ENCODE results near the gene GMDS.

The GMDS gene

GRCh38 chr6:1758076-1758679, 487.2 kb downstream of the GMDS start:
- TF ChIP-seq ZFP3 (CRISPR knock-in tag; IDR thresholded peaks at IDR 0.05), result no peak
- TF ChIP-seq ISL1 (CRISPR knock-in tag; IDR thresholded peaks at IDR 0.05), result no peak
- TF ChIP-seq ZC3H10 (CRISPR knock-in tag; IDR thresholded peaks at IDR 0.05), result no peak
- no peak for ATAC-seq

GRCh38 chr6:1757131-1757530, 488.3 kb downstream of the GMDS start:
- ATAC-seq, result no peak
- TF ChIP-seq ARNTL (CRISPR knock-in tag; IDR thresholded peaks at IDR 0.05; ENCODE audit: borderline replicate concordance, low read depth), result no peak
- TF ChIP-seq ZNF8 (CRISPR knock-in tag; IDR thresholded peaks at IDR 0.05), result no peak
- TF ChIP-seq OSR1 (CRISPR knock-in tag; IDR thresholded peaks at IDR 0.05), result no peak
- TF ChIP-seq CSDC2 (CRISPR knock-in tag; IDR thresholded peaks at IDR 0.05), result no peak
- TF ChIP-seq CSRNP3 (CRISPR knock-in tag; IDR thresholded peaks at IDR 0.05), result no peak
- no peak for TF ChIP-seq ESRRG (CRISPR knock-in tag; IDR thresholded peaks at IDR 0.05)
- no peak for TF ChIP-seq ZNF565 (CRISPR knock-in tag; conservative IDR thresholded peaks at IDR 0.05; ENCODE audit: low read depth)
- TF ChIP-seq TSHZ2 (CRISPR knock-in tag; IDR thresholded peaks at IDR 0.05), result no peak
- TF ChIP-seq BACH2 (CRISPR knock-in tag; IDR thresholded peaks at IDR 0.05; ENCODE audit: borderline replicate concordance), result no peak
- no peak for TF ChIP-seq TOX (CRISPR knock-in tag; IDR thresholded peaks at IDR 0.05; ENCODE audit: borderline replicate concordance)
- TF ChIP-seq POU6F1 (CRISPR knock-in tag; IDR thresholded peaks at IDR 0.05; ENCODE audit: borderline replicate concordance, low read depth), result no peak
- no peak for TF ChIP-seq GLIS3 (CRISPR knock-in tag; IDR thresholded peaks at IDR 0.05)
- no peak for TF ChIP-seq ISL1 (CRISPR knock-in tag; IDR thresholded peaks at IDR 0.05)
- TF ChIP-seq TCF4 (CRISPR knock-in tag; IDR thresholded peaks at IDR 0.05; ENCODE audit: borderline replicate concordance), result no peak
- TF ChIP-seq SNAI2 (CRISPR knock-in tag; IDR thresholded peaks at IDR 0.05), result no peak
- no peak for TF ChIP-seq ZNF70 (CRISPR knock-in tag; IDR thresholded peaks at IDR 0.05)
- no peak for TF ChIP-seq PPARA (CRISPR knock-in tag; IDR thresholded peaks at IDR 0.05; ENCODE audit: borderline replicate concordance)

GRCh38 chr6:1756472-1757129, 488.8 kb downstream of the GMDS start:
- no peak for ATAC-seq
- TF ChIP-seq PATZ1 (CRISPR knock-in tag; IDR thresholded peaks at IDR 0.05; ENCODE audit: borderline replicate concordance) (no peak), CSDC2 (CRISPR knock-in tag; IDR thresholded peaks at IDR 0.05) (no peak), ISL1 (CRISPR knock-in tag; IDR thresholded peaks at IDR 0.05) (no peak), ZNF8 (CRISPR knock-in tag; IDR thresholded peaks at IDR 0.05) (no peak), ZFP30 (CRISPR knock-in tag; IDR thresholded peaks at IDR 0.05) (no peak), ARNTL (CRISPR knock-in tag; IDR thresholded peaks at IDR 0.05; ENCODE audit: borderline replicate concordance, low read depth) (no peak), ZNF565 (CRISPR knock-in tag; conservative IDR thresholded peaks at IDR 0.05; ENCODE audit: low read depth) (no peak), GLIS3 (CRISPR knock-in tag; IDR thresholded peaks at IDR 0.05) (no peak), RARB (CRISPR knock-in tag; IDR thresholded peaks at IDR 0.05) (no peak), BACH2 (CRISPR knock-in tag; IDR thresholded peaks at IDR 0.05; ENCODE audit: borderline replicate concordance) (no peak), POU6F1 (CRISPR knock-in tag; IDR thresholded peaks at IDR 0.05; ENCODE audit: borderline replicate concordance, low read depth) (no peak), PPARA (CRISPR knock-in tag; IDR thresholded peaks at IDR 0.05; ENCODE audit: borderline replicate concordance) (no peak), CREB5 (CRISPR knock-in tag; IDR thresholded peaks at IDR 0.05; ENCODE audit: low read depth) (no peak), ZNF70 (CRISPR knock-in tag; IDR thresholded peaks at IDR 0.05) (no peak), ESRRG (CRISPR knock-in tag; IDR thresholded peaks at IDR 0.05) (no peak), ZC3H10 (CRISPR knock-in tag; IDR thresholded peaks at IDR 0.05) (no peak), TOX (CRISPR knock-in tag; IDR thresholded peaks at IDR 0.05; ENCODE audit: borderline replicate concordance) (no peak)

Measured in SK-N-SH treated with all-trans-retinoic acid at 6 μM for 48 hours (cell line).